ENCODE measurements around the gene TMEM207.
A peak's percentile ranks its signal among the peaks of the same experiment; 100 is the strongest.

TMEM207 gene

GRCh38 chr3:190385731-190386688, 63.7 kb downstream of the TMEM207 start:
- DNase-seq (ENCODE audit: low spot score) = peak; percentile 76

- peak; percentile 12 for DNase-seq (ENCODE audit: low spot score)
These were observed 65.4 kb downstream of the TMEM207 start for GRCh38 chr3:190384309-190384756.

GRCh38 chr3:190382082-190382481, 67.6 kb downstream of the TMEM207 start:
- peak; percentile 11 for DNase-seq (ENCODE audit: low spot score)

- DNase-seq (ENCODE audit: low spot score) = no peak
These were observed 68.3 kb downstream of the TMEM207 start for GRCh38 chr3:190381441-190381840.

GRCh38 chr3:190380184-190380583, 69.5 kb downstream of the TMEM207 start:
- no peak for DNase-seq (ENCODE audit: low spot score)

All from AG08395 (cell line).